ENCODE data around the gene ETV1. TPM values are rescaled to one million over a fixed set of nuclear protein-coding genes. Genes with fewer than 3 reads are reported as not detected.

ETV1 gene
- total and polyA plus RNA-seq, 2 experiments from 2014 or later: 70.3 to 93.7 TPM

DNA sequence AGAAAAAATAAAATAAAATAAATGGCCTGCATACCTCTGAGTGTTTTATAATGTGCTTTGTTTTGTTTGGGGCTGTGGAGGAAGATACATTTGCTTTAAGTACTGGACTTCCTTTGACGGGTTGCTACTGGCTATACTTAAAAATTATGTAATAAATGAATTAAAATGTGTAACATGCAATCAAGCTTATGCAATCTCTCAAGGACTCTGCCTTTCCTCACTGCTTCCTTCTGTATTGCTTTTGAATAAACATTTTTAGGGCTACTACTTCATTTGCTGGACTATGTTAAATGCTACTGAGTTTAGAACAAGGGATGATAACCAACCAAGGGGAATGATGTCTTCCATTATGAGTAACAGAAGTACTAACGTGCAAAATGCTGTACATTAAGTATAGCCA is 91.6 kb downstream of the ETV1 start:
- Histone ChIP-seq H3K27me3 (no peaks in the 10 kb centered on the region), H3K36me3 (peaks cover 61% of the 10 kb centered on the region), H3K4me1 (ENCODE audit: low read depth) (no peaks in the 10 kb centered on the region), H3K9me3 (ENCODE audit: low read depth) (no peaks in the 10 kb centered on the region), H3K27ac (no peak overlapping the region), H3K4me3 (no peak overlapping the region)
- peak in 1 of 2 donors; percentile 33 for DNase-seq (ENCODE audit: low read depth in 1 of 2, low spot score in 1 of 2)
- no peak for TF ChIP-seq CTCF (IDR thresholded peaks at IDR 0.05; ENCODE audit: low read depth, low read length)

DNA sequence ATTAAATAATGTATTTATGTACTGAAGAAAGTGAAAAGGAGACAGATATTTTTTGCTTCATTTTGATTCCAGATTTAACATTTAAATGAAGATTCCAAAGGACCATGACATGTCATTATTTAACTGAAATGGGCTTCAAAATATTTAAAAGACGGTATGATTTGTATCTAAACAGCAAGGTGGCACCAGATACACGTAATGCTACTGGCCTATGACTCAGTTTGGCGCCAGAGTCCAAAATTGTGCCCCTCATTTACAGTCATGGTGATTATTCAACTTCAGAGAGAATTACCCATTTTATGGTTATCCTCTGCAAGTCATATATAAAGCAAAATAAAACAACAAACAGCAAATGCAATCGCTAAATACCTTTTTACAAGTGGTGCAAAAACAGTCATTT is 94.5 kb downstream of the ETV1 start:
- DNase-seq (ENCODE audit: low read depth in 1 of 2, low spot score in 1 of 2): no peak
- H3K27me3 ChIP-seq: no peaks in the 10 kb centered on the region
- no peak overlapping the region for H3K27ac ChIP-seq
- H3K4me3 ChIP-seq: no peak overlapping the region
- H3K4me1 ChIP-seq (ENCODE audit: low read depth): no peaks in the 10 kb centered on the region
- H3K9me3 ChIP-seq (ENCODE audit: low read depth): no peaks in the 10 kb centered on the region
- TF ChIP-seq CTCF (IDR thresholded peaks at IDR 0.05; ENCODE audit: low read depth, low read length): no peak
- H3K36me3 ChIP-seq: peaks cover 40% of the 10 kb centered on the region

GRCh38 chr7:13894377-13894776 is 95.1 kb downstream of the ETV1 start:
- no peaks in the 10 kb centered on the region for H3K27me3 ChIP-seq
- H3K36me3 ChIP-seq: peaks cover 34% of the 10 kb centered on the region
- H3K9me3 ChIP-seq (ENCODE audit: low read depth): no peaks in the 10 kb centered on the region
- H3K4me1 ChIP-seq (ENCODE audit: low read depth): no peaks in the 10 kb centered on the region
- TF ChIP-seq CTCF (IDR thresholded peaks at IDR 0.05; ENCODE audit: low read depth, low read length): no peak
- no peak for DNase-seq (ENCODE audit: low read depth in 1 of 2, low spot score in 1 of 2)
- H3K27ac ChIP-seq: no peak overlapping the region
- H3K4me3 ChIP-seq: no peak overlapping the region

GRCh38 chr7:13890793-13891192 is 98.7 kb downstream of the ETV1 start:
- Histone ChIP-seq H3K9me3 (ENCODE audit: low read depth) (no peaks in the 10 kb centered on the region), H3K36me3 (peaks cover 26% of the 10 kb centered on the region), H3K4me3 (no peak overlapping the region), H3K27ac (no peak overlapping the region), H3K4me1 (ENCODE audit: low read depth) (no peaks in the 10 kb centered on the region), H3K27me3 (no peaks in the 10 kb centered on the region)
- TF ChIP-seq CTCF (IDR thresholded peaks at IDR 0.05; ENCODE audit: low read depth, low read length): no peak
- no peak for DNase-seq (ENCODE audit: low read depth in 1 of 2, low spot score in 1 of 2)

- Histone ChIP-seq H3K4me1 (ENCODE audit: low read depth) (no peaks in the 10 kb centered on the region), H3K36me3 (no peaks in the 10 kb centered on the region), H3K27ac (no peak overlapping the region), H3K27me3 (no peaks in the 10 kb centered on the region), H3K4me3 (no peak overlapping the region), H3K9me3 (ENCODE audit: low read depth) (no peaks in the 10 kb centered on the region)
- TF ChIP-seq CTCF (IDR thresholded peaks at IDR 0.05; ENCODE audit: low read depth, low read length): no peak
- no peak for DNase-seq (ENCODE audit: low read depth in 1 of 2, low spot score in 1 of 2)
Observed at GRCh38 chr7:13886356-13886755, 103.1 kb downstream of the ETV1 start.

DNA sequence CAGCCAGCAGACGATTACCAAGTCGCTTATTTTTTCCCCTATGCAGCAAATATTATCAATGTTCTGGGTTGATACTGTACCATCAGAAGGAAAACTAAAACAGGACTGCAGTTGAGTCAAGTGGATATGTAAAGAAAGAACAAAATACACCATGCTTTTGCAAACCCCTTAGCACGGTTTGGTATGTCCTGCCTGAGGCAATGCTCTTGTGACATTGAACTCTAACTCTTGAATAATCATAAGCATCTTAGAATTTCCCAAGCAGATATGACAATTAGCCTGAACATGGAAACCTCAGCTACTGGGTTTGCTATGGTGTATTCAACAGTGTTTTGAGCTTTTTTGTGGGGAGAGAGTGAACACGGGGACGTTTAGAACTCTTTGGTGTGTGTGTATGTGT is 107.4 kb downstream of the ETV1 start:
- Histone ChIP-seq H3K27me3 (no peaks in the 10 kb centered on the region), H3K4me1 (ENCODE audit: low read depth) (no peaks in the 10 kb centered on the region), H3K27ac (no peak overlapping the region), H3K36me3 (no peaks in the 10 kb centered on the region), H3K9me3 (ENCODE audit: low read depth) (no peaks in the 10 kb centered on the region), H3K4me3 (no peak overlapping the region)
- DNase-seq (ENCODE audit: low read depth in 1 of 2, low spot score in 1 of 2): no peak
- TF ChIP-seq CTCF (IDR thresholded peaks at IDR 0.05; ENCODE audit: low read depth, low read length): no peak
